Thymus (tissue), 11 donors: ENCODE data around the gene KLHL25. TPM values are rescaled to one million over a fixed set of nuclear protein-coding genes. Genes with fewer than 3 reads are reported as not detected.

Experiments
- DNase-seq, 9 donors: peaks; one replicate each; pipeline ENCODE4 v3.0.0-alpha.2; 2013; ENCODE audit warnings: low spot score in 9 of 9, low read depth in 6 of 9, missing footprints in 1 of 9
- H3K27ac ChIP-seq, 2 donors: one replicate each; pipeline ENCODE4 v1.5.1; 2013; ENCODE audit warnings: control low read depth in 1 of 2, low read depth in 1 of 2, low read length in 1 of 2, mild to moderate bottlenecking in 1 of 2, moderate library complexity in 1 of 2
- H3K27me3 ChIP-seq, 2 donors: one replicate each; pipeline ENCODE4 v1.5.1; 2013; ENCODE audit warnings: low read length in 1 of 2; ENCODE audit not compliant: control insufficient read depth in 2 of 2, insufficient read depth in 1 of 2
- H3K36me3 ChIP-seq, 2 donors: one replicate each; pipeline ENCODE4 v1.5.1; 2013; ENCODE audit warnings: low read length in 1 of 2, mild to moderate bottlenecking in 1 of 2, moderate library complexity in 1 of 2; ENCODE audit not compliant: control insufficient read depth in 2 of 2, insufficient read depth in 2 of 2
- H3K4me1 ChIP-seq, 2 donors: one replicate each; pipeline ENCODE4 v1.5.1; 2013; ENCODE audit warnings: low read length in 2 of 2; ENCODE audit not compliant: control insufficient read depth in 2 of 2, insufficient read depth in 2 of 2
- H3K4me3 ChIP-seq, 2 donors: one replicate each; pipeline ENCODE4 v1.5.1; 2013; ENCODE audit warnings: low read length in 2 of 2, control low read depth in 1 of 2, mild to moderate bottlenecking in 1 of 2
- H3K9me3 ChIP-seq, 2 donors: one replicate each; pipeline ENCODE4 v1.5.1; 2013; ENCODE audit warnings: low read length in 1 of 2, mild to moderate bottlenecking in 1 of 2; ENCODE audit not compliant: control insufficient read depth in 2 of 2, insufficient read depth in 1 of 2
- WGBS: extraction: QIAGEN DNeasy Blood & Tissue Kit; methylation state at CpG from one replicate; pipeline ENCODE4 v1.1.7; 2013; 5-methylcytosine and 5-hydroxymethylcytosine counted together
- polyA plus RNA-seq: library from polyadenylated mRNA; stranded (reverse); fragments of 200-250 nt; gene quantifications from one replicate; pipeline ENCODE4 v1.2.3, GENCODE V29; 2013
- total RNA-seq: library from RNA; stranded (reverse); fragments of 120-200 nt; gene quantifications from one replicate; pipeline ENCODE4 v1.2.4, GENCODE V29; 2013
- donor health status: healthy.

KLHL25 gene
- total and polyA plus RNA-seq, 2 donors: 3.2 to 3.7 TPM

DNA sequence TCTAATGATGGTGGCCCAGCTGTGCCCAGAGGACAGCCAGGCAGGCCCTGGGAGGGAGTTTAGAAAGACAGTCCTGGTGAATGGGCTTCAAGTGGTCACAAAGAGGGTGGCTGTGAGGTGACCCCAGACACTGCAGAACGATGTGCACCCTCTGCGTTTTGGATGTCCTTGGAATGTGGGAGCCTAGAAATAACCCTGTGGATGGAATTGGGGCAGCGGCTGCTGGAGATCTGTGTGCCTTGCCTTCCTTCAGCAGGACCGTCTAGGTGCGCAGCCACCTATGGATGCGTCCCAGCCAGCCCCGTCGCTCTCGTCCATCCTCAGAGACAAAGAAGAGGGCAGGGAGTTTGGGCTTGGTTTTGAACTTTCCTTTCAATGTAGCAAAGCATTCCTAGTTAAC lies 46.5 kb downstream of the KLHL25 start:
- H3K4me3 ChIP-seq: no peak overlapping the region
- H3K36me3 ChIP-seq: peaks cover 56 to 68% of the 10 kb centered on the region in 2 donors
- 98% methylated on average over 9 of the region's 9 CpGs for WGBS
- H3K9me3 ChIP-seq: no peaks in the 10 kb centered on the region
- H3K4me1 ChIP-seq: peaks cover 0 to 15% of the 10 kb centered on the region in 2 donors
- no peaks in the 10 kb centered on the region for H3K27me3 ChIP-seq
- DNase-seq: no peak
- no peak overlapping the region for H3K27ac ChIP-seq

DNA sequence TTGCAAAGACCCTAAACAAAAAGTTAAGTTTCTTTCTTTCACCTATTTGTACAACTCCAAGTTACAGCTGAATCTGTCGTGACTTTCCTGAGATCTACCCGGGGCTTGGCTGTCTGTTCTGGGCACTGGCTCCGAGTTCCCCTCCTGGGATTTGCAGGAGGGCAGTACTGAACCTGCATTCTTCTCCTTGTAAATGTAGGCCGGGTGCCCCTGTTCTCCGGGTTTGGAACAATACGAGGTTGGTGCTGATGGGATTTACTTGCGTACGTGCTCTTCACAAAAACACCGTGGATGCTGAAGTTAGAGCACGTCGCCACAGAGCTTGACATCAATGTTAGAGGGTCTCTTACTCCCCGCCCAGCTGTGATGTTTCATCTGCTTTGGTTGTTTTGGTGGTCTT lies 48.1 kb downstream of the KLHL25 start:
- peaks cover 72 to 77% of the 10 kb centered on the region in 2 donors for H3K36me3 ChIP-seq
- no peak overlapping the region for H3K27ac ChIP-seq
- WGBS: 98% methylated on average over 12 of the region's 12 CpGs
- no peaks in the 10 kb centered on the region for H3K27me3 ChIP-seq
- no peak overlapping the region for H3K4me3 ChIP-seq
- DNase-seq: no peak
- peaks cover 0 to 11% of the 10 kb centered on the region in 2 donors for H3K4me1 ChIP-seq
- H3K9me3 ChIP-seq: no peaks in the 10 kb centered on the region

DNA sequence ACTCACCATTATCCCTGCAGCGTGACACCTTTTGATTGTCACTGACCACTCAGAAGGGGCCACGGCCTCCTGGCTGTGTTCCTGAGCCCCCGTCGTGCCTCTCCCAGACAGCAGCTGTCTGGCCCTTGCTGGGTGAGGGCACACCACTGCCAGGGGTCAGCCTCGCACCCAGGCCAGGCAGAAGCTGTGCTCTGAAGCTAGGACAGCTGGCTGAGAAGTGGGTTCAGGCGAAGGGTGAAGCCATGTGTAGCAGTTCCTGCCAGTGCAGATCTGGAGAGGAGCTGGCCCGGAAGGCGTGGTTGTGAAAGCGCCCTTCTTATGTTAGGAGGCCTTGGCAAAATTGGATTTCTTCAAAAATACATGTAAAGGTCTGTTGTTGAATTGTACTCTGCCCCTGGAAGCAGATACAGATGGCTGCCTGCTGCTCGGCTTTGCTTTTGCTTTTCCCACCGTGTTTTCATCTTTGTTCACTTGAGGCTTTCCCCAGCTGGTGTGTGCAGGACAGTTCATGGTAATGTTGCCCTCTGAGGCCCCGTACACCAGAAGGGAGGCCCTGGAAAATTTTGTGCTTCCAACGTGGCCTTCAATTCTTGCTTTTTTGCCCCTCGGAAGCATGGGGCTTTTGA lies 49.1 kb downstream of the KLHL25 start:
- DNase-seq: no peak
- H3K27me3 ChIP-seq: no peaks in the 10 kb centered on the region
- no peaks in the 10 kb centered on the region for H3K9me3 ChIP-seq
- H3K27ac ChIP-seq: no peak overlapping the region
- H3K4me3 ChIP-seq: no peak overlapping the region
- WGBS: 92% methylated on average over 14 of the region's 14 CpGs
- peaks cover 0 to under 1% of the 10 kb centered on the region in 2 donors for H3K4me1 ChIP-seq
- peaks cover 81 to 87% of the 10 kb centered on the region in 2 donors for H3K36me3 ChIP-seq

DNA sequence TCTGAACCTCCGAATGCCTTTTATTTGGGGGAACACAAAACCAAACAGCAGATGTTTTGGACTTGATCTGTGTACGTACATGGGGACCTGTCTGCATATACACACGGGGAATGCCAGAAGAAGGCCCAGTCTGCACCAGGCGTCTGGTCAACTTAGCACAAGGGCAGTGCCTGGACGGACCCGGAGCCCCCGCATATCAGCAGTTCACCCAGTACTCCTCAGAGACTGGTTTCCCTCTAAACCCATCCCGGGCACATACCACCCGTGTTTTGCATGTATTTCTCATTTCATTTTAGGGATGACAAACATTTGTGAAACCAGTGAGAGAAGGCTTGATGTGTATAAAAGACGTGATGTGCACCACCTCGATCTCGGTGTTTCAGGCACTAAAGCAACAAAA lies 49.7 kb downstream of the KLHL25 start:
- Histone ChIP-seq H3K27ac (no peak overlapping the region), H3K36me3 (peaks cover 86 to 93% of the 10 kb centered on the region in 2 donors), H3K4me1 (no peaks in the 10 kb centered on the region), H3K4me3 (no peak overlapping the region), H3K9me3 (no peaks in the 10 kb centered on the region), H3K27me3 (no peaks in the 10 kb centered on the region)
- DNase-seq: no peak
- WGBS: 97% methylated on average over 12 of the region's 12 CpGs

DNA sequence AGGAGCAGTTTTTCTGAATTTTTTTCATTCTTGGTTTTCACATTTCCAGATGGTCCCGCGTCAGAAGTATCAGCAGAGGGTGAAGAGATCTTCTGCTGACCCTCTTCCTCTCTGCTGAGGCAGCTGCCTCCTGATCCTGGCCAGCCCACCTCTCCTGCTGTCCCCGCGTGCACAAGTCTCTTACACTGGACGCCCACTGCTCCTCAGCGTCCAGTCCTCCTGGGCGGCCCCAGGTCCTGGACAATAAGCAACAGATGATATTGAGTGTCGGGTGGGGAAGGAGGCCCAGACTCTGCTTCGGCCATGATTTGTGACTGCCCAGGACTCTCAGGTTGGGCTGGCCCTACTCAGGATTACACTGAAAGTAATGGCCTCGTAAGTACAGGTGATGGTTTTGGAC lies 50.1 kb downstream of the KLHL25 start:
- no peaks in the 10 kb centered on the region for H3K9me3 ChIP-seq
- H3K4me1 ChIP-seq: no peaks in the 10 kb centered on the region
- H3K4me3 ChIP-seq: no peak overlapping the region
- no peaks in the 10 kb centered on the region for H3K27me3 ChIP-seq
- no peak for DNase-seq
- peaks cover 88 to 94% of the 10 kb centered on the region in 2 donors for H3K36me3 ChIP-seq
- 97% methylated on average over 10 of the region's 10 CpGs for WGBS
- no peak overlapping the region for H3K27ac ChIP-seq

DNA sequence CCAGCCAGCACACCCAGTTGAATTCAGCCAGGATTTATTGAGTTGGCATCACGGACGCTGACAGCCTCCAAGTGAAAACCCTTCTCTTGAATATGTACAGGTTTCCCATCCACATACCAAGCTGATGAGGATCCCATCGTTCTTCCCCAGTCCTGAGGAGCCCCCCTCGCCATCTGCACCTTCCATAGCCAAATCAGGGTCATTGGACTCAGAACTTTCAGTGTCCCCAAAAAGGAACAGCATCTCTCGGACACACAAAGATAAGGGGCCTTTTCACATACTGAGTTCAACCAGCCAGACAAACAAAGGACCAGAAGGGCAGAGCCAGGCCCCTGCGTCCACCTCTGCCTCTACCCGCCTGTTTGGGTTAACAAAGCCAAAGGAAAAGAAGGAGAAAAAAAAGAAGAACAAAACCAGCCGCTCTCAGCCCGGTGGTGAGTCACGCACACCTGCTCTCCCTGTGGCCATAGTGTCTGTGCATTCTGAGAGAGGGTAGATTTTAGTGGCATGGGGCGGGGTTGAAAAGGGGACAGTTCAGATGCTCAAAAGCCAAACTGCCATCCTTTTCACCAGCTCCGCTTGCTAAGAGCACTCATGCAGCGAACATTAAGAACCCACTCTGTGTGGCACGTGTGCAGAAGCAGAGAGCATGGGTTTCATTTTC lies 51.2 kb downstream of the KLHL25 start:
- H3K27ac ChIP-seq: no peak overlapping the region
- no peak for DNase-seq
- no peaks in the 10 kb centered on the region for H3K4me1 ChIP-seq
- H3K9me3 ChIP-seq: no peaks in the 10 kb centered on the region
- peaks cover 86 to 87% of the 10 kb centered on the region in 2 donors for H3K36me3 ChIP-seq
- H3K4me3 ChIP-seq: no peak overlapping the region
- H3K27me3 ChIP-seq: no peaks in the 10 kb centered on the region
- 96% methylated on average over 14 of the region's 14 CpGs for WGBS

DNA sequence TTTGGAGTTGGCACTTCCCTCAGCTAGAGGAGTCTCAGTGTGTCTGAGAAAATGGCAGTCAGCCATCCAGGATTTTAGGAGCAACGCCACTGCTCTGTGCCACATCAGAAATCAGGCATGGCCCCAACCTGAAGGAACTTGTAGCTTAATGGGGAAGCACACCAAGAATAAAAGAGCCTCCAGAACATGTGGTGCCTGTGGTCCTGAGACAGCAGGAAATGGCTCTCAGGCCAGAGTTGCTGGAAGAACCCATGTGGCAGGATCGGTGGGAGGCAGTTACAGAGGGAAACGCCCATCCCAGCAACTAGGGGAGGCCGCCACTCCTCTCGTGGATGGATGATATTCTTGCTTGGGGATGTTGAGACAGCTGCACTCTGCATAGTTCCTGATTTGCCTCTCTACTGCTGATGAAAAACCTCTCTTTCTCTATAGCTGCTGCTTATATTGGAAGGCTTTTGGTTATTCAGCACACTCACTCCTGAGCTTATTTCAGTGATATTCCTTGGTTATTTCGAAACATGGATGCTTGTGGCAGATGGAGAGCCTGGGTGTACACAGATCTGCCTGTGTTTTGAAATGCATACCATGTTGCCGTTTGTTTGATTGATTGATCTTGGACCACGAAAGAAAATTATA lies 52.4 kb downstream of the KLHL25 start:
- no peak overlapping the region for H3K4me3 ChIP-seq
- H3K36me3 ChIP-seq: peaks cover 75 to 77% of the 10 kb centered on the region in 2 donors
- DNase-seq: no peak
- H3K9me3 ChIP-seq: no peaks in the 10 kb centered on the region
- no peak overlapping the region for H3K27ac ChIP-seq
- WGBS: 92% methylated on average over 8 of the region's 8 CpGs
- no peaks in the 10 kb centered on the region for H3K4me1 ChIP-seq
- H3K27me3 ChIP-seq: no peaks in the 10 kb centered on the region

DNA sequence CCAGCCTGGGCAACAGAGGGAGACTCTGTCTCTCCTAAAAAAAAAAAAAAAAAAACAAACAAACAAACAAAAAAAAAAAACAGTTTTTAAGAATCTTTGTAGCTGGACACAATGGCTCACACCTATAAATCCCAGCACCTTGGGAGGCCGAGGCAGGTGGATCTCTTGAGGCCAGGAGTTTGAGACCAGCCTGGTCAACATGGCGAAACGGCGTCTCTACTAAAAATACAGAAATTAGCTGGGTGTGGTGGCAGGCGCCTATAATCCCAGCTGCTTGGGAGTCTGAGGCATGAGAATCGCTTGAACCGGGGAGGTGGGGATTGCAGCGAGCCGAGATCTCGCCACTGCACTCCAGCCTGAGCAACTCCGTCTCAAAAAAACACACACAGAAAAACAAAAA lies 53.1 kb downstream of the KLHL25 start:
- WGBS: over 99% methylated on average over 11 of the region's 11 CpGs
- no peaks in the 10 kb centered on the region for H3K27me3 ChIP-seq
- no peaks in the 10 kb centered on the region for H3K9me3 ChIP-seq
- H3K36me3 ChIP-seq: peaks cover 73 to 74% of the 10 kb centered on the region in 2 donors
- H3K4me1 ChIP-seq: no peaks in the 10 kb centered on the region
- no peak overlapping the region for H3K4me3 ChIP-seq
- no peak for DNase-seq
- no peak overlapping the region for H3K27ac ChIP-seq

DNA sequence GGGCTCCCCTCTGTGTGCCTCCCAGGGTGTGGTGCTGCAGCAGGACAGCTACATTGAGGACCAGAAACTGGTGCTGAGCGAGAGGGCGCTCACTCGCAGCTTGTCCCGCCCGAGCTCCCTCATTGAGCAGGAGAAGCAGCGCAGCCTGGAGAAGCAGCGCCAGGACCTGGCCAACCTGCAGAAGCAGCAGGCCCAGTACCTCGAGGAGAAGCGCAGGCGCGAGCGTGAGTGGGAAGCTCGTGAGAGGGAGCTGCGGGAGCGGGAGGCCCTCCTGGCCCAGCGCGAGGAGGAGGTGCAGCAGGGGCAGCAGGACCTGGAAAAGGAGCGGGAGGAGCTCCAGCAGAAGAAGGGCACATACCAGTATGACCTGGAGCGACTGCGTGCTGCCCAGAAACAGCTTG lies 53.7 kb downstream of the KLHL25 start:
- H3K36me3 ChIP-seq: peaks cover 73 to 74% of the 10 kb centered on the region in 2 donors
- WGBS: 97% methylated on average over 20 of the region's 20 CpGs
- no peaks in the 10 kb centered on the region for H3K4me1 ChIP-seq
- no peak overlapping the region for H3K4me3 ChIP-seq
- H3K27ac ChIP-seq: no peak overlapping the region
- no peaks in the 10 kb centered on the region for H3K27me3 ChIP-seq
- H3K9me3 ChIP-seq: no peaks in the 10 kb centered on the region
- DNase-seq: no peak
